NK-92 (cell line): ENCODE data around the gene APOL6.
"Not testable (repeated sequence)": the region's sequence is repeated elsewhere in the genome, so short reads cannot be mapped to it uniquely, and the experiment has no call there.

Experiments
- DNase-seq: peaks from one replicate; lab custom pipeline; 2025; ENCODE audit not compliant: unreplicated experiment; lab: John Stamatoyannopoulos, UW

The APOL6 gene

DNA sequence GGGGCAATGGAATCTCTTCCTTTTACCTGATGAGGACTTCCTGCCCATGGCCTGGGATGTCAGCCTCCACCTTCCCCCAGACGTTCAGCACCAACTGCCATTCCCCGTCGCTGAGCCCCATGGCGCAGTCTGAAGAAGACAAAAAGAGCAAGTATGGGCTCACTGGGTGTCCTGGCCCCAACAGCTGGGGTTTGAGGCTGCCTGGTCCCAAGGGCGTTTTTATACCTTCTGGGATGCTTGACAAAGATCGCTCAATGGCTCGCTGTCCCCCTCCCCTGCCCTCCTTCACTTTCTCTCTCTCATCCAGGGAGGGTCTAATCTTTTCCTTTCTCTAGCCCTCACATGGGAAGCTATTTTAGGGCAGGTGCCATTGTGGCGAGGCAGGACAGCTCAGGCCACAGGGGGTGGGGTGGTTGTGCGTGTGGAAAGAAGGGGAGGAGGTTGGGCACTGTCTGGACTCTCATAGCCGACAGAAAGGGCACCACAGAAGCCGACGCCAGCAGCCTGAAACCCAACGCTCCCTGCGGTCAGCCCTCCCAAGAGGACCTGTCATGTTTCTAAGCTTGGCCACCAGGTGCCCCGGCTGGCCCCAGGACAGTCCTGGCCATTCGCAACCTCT lies 31.0 kb upstream of the APOL6 start, which contains the start of gene MB:
MB (minus strand) TSS at position 193 of the 619 bp plus-strand sequence; CDS start at position 121, 72 bp downstream.
- no peak for DNase-seq

DNA sequence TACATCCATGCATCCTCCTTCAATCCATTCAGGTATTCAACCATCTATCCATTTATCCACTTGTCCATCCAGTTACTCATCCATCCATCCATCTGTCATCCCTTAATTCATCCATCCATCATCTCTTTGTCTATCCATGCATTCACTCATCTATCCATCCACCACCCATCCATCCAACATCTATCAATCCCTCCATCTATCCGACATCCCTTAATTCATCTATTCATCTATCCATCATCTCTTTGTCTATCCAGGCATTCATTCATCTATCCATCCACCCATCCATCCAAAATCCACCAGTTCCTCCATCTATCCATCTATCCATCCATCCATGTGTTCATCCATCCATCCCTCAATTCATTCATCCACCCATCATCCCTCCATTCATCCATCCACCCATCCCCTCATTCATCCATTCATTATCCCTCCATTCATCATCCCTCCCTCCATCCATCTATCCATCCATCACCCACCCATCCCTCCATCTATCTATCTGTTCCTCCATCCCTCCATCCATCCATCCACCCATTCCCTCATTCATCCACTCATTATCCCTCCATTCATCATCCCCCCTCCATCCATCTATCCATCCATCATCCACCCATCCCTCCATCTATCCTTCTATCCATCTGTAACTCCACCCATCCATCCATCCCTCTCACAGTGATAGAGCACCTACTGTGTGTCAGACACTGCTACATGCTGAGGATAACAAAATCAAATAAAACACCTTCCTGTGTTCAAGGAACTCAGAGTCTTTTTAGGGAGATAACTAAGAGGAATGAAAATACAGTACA lies 29.6 kb upstream of the APOL6 start:
- no peak for DNase-seq

DNA sequence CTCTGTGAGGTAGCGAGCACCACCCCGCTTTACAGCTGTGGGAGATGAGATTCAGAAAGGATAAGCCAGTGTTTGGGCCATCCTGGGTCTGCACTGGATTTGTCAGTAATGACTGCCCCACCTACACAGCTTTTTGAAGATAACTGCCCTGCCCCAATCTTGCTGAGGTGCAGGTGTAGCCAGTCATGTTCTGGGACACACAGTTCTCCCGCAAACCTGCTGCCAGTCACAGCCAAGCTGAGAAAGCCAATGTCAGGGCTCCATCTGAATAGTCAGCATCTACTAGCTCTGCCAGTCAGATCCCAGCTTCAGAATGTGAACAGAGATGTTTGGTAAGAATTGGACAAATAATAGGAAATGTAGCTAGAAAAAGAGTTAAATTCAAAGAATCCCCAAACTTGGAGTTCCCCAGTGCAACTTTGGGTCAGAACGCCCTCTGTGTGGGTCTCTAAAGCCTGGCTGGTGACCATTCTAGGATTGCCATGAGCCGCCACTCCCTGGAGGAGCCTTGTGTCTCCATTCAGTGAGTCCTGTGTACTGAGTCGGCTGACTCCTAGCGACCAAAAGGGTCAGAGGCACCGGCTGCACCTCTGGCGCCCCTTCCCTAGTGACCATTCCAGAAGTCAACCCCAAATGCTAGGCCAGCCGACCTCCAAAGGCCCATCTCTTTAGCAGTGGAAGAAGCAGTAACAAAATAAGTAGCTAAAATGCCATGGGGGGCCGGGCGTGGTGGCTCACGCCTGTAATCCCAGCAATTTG lies 28.7 kb upstream of the APOL6 start:
- DNase-seq = no peak

DNA sequence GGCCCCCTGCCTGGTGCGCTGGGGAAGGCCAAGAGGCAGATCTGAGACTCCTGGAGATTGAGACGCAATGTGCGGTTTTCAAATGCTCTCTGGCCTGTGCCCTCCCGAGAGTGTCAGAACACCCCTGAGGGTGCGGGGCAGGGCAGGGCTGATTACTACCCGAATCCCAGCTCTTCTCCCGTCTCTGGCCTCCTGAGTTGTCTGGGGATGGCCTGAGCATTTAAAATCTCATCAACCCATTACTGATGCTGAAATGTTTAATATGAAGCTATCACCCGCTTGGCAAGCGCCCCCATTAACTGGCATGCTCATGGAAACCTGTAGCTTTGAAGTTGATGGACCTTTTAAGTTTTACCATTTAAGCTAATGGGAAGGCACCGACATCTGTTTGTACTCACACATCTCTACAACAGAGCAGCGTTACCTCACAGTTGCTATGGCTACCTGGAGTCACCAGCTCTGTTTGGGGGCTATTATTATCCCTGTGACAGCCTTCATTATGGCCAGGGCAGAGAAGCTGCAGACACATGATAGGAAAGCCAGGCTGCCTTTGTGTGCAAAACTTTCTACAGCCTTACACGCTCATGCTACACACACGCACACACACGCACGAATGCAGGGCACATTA lies 27.5 kb upstream of the APOL6 start:
- DNase-seq = no peak

DNA sequence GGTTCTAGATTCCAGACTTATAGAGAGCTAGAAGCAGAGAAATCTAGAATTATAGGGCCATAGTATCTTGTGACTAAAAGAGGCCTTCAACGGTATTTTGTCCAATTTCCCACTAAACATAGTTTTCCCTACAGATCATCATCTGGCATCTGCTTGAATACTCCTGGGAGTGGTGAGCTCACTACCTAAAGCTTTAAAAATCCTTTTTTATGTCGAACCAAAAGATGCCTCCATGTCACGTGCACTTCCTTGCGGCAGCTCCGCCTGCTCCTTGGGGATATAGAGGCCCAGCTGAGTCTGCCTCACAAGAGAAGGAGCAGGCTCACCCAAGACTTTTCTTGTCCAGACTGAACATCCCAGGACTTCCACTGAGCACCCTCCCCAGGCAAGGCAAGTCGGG lies 26.8 kb upstream of the APOL6 start:
- DNase-seq = no peak

DNA sequence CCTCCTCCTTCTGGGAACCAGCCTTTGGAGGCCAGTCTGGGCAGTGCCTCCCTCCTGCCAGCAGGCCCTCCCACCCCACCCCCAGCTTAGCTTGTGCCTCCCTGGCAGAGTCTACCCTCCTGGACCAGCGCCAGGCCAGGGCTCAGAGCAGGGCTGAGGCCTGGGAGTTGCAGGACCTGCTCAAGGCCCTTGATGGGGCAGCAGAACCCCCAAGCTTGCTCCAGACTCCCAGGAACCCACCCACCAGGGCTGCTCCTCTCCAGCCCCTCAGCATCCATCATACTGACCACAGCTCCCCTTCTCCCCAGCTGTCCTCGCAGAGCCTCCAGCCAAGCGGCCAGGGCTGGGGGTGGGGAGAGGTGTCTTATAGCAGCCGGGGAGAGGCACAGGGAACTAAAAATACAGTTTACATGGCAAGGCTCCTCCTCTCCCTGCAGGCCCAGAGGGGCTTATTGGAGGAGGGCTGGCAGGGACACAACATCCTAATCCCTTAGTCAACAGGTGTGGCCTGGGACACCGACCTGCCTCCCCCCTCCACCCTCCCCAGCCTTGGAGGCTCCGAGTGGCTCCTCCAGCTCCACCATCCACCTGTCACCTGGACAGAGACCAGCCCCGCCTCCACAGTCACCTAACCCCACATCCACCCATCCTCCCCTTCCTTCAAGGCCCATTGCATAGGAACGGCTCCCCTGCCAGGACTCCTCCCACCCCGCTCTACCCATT lies 25.9 kb upstream of the APOL6 start:
- DNase-seq = no peak

DNA sequence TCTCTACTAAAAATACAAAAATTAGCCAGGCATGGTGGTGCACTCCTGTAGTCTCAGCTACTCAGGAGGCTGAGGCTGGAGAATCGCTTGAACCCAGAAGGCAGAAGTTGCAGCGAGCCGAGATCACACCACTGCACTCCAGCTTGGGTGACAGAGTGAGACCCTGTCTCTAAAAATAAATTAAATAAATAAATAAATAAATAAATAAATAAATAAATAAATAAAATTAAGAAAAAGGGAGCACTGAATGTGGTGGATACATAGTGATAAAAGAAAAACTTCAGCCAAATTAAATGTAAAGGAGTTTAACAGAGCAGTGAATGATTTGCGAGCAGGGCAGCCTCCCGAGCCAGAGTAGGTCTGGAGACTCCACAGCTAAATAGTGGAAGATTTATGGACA lies 24.4 kb upstream of the APOL6 start:
- DNase-seq = not testable (repeated sequence)

DNA sequence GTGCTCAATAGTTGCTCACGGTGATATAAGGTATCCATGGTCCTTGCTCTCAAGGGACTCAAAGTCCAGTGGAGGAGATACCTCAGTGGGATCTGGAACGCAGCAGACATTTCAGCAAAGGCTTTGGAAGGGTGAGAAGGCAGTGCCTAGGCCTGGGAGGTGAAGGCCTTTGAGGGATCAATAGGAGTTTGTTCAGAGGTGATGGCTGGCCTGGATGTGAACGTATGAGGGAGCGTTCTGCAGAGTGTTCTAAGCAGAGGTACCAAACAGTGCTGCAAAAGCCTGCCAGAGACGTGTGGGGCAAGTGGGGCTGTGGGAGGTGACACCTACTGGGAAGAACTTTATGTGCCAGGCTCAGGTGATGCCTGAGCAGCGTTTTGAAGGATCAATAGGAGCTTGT lies 23.7 kb upstream of the APOL6 start:
- no peak for DNase-seq

DNA sequence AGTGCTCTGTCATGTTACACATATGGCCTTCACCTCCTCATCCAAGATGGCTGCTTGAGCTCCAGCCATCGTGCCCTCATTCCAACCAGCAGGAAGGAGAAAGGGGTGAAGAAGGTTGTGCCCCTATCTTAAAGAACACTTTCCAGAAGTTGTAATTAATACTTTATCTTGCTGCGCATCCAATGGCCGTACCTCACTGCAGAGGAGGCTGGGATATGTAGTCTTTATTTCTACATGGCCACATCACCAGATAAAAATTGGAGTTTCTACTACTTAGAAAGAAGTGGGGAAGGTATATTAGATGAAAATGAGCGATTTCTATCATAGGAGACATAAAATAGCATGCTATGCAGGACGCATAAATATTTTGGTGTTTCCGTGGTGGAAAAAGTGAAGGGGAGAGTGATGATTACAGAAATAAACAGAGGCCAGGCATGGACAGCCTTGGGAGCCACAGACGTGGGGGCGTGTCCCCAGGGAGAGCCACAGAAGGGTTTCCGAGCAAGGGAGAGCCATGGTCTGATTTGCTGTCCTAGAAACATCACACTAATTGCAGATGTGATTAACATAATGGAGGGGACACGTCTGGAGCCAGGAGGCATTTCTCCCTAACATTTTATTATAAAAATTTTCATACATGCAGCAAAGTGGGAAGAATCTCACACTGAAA lies 22.3 kb upstream of the APOL6 start:
- DNase-seq = no peak

DNA sequence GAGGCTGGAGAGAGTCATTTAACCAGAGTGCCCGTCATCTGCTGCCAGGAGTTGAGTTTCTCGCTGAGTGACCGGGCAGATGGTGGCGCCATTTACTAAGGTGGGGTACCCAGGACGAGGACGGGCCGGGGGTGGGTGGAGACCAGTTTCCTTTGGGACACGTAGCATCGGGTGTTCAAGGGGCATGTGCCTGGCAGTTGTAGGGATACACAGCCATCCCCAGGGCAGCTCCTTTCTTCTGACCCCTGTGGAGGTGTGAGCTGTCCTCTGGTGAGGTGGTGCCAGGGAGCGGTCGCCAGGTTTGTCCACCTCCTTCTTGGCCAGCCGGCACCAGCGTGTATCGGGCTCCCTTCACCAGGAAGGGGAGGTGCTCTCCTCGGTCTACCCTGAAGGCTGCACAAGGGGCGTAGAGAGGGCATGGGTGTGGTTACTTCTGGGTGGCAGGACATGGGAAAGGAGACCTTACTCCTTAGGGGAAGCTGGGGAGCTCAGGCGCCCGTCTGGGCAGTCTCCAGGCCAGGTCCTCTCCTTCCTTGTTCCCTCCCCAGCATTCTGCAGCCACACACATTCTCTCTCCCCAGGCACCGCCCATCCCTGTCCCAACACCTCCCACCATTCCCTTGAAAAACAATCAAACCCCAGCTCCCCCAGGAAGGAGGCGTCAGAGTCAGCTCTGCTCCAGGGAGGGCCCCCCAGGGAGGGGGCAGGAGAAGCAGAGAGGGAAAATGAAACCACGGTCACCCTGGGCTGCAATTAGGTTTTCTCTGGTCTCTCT lies 20.8 kb upstream of the APOL6 start:
- DNase-seq = no peak

DNA sequence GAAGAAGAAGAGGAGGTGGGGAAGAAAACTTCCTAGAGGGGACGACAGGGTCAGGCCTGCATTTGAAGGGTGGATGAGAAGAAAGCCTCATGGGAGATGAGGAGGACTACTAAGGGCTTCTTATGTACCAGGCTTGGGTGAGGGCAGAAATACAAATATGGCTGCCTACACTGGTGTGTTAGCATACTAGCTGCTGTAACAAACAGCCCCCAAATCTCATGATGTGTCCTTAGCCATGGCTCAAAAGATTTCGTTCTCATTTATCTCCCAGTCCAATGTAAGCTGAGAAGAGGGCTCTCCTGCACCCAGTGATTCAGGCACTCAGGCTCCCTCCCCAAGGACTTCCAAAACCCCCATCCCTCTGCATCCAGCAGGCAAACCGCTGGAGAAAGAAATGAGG lies 19.5 kb upstream of the APOL6 start:
- DNase-seq = no peak

DNA sequence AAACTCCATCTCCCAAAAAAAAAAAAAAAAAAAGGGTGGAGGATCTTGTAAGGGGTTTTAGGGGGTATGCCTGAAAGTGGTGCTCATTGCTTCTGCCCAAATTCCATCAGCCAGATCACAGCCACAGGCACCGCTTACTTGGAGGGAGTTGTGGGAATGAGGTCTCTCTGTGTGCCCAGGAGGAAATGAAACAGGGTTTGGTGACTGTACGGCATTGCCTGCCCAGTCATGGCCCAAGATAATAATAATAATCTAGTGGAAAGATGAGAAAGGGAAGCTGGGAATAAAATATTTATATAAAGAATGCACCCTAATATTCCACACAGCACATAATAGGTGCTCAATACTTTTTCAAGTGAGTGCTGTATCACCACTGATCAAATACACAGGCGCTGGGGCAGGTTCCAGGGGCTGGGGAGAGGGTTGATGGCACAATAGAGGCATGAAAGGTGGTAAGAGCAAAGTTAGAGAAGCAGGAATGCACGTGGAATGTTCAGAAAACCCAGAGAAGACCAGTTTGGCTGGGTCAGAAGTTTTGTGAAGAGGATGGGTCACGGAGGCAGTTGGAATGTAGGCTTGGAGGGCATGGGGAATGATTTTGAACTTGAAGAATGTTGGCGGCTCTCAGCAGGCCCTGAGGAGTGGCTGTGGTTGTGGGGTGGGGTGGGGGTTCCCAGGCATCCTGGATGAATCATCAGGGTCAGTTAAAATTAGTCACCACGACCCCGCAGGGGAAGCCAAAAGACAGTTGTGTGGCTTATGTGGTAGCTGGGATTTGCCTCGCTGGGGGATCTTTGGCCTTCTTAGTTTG lies 18.6 kb upstream of the APOL6 start:
- no peak for DNase-seq

DNA sequence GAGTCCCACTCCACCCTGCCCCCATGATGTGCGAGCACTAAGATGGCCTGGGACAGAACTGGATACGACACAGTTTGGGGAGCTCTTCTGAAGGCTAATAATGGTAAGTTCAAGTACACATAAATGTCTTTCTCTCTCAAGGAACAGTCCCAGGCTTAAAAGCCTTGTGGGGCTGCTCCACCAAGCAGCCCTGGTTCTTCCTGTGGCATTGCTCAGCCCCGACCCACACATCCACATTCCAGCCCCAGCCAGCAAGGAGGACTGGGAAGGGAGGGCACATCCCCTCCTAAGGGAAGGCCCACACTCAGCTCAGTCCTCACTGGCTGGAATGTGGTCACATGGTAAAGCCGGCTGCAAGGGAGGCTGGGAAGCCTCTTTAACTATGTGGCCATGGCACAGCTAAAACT lies 17.9 kb upstream of the APOL6 start:
- no peak for DNase-seq

DNA sequence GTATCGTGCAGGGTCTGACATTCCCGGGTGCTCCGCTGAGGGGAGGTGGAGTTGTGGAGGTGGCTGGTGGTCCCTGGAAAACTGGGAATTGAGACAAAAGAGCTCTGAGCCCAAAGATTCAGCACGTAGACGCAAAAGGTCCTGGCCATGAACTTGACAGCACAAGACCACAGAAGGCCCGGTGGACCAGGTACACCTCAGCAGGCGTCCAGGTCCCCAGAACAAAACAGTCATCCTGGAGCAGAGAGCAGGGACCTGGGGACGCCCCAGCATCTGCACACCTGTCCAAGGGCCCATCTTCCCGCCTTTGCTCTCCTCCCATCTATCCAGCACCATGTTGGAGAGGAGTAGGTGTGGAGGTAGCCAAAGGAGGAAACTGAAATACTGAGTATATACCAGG lies 17.4 kb upstream of the APOL6 start:
- no peak for DNase-seq

DNA sequence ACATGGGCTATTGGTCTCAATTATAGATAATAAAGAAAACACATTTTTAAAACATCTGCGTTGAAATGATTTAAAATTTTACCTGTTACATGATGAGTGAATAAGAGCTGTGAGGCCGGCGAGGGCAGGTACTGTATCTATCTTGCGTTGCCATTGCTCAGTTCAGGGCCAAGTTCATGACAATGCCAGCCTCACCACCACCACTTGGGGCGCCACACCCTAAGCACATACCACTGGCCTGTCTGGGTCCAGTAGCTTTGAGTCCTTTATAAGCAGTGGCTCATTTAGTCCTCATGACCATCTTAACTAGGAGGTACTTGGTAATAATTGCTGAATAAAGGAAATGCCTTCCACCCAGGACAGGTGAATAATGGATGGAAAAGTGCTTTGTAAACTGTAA lies 16.6 kb upstream of the APOL6 start:
- DNase-seq = no peak

DNA sequence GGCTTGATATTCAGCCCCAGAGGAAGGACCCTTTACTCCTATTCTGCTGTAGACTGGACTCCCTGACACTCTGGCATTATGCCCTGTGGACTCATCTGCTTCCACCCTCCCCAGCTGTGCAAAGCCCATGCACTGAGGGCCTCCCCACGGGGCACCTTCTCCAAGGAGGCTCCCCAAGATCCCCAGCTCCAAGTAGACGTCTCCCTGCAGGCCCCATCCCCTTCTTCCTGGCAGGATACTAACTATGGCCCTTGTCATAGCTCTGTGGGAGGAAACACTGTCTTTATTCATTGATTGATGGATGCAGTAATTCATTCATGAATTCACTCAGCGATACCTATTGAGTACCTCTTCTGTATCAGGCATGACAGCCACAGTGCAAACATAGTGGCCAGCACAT lies 15.3 kb upstream of the APOL6 start:
- DNase-seq = no peak

DNA sequence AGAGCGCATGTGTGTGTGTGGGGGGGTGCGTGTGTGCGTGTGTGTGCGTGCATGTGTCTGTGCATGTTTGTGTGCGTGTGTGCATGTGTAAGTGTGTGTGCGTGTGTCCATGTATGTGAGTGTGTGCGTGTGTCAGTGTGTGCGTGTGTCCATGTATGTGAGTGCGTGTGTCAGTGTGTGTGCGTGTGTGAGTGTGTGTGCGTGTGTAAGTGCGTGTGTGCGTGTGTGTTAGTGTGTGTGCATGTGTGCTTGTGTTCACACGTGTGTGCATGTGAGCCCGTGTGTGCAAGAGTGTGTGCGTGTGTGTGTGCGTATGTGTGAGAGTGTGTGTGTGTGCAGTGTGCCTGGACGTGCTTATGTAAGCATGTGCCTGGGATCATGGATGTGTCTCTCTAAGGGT lies 14.7 kb upstream of the APOL6 start:
- no peak for DNase-seq

DNA sequence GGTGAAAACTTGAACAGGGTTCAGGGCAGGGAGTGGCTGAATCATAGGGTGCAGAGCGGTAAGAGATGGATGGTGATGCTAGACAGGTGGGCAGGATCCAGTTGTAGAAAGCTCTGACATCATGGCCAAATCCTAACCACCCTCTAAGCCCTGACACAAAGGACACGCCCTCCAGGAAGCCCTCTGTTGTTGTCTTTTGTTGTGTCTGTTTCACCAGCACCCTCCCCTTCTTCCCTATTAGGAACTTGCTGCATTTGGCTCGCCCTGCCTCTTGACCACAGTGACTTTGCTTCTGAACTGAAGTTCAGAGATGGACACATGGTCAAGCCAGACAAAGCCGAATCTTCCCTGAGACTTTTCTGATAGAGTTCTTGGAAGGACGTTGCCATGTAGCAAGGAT lies 14.2 kb upstream of the APOL6 start:
- DNase-seq = no peak
